Hippocampal formation (tissue), 2 donors: Measurements from ENCODE around the gene ANXA1.

ENCODE experiments used
- DNase-seq, 2 donors: peaks; one replicate each; lab custom pipeline; 2025; lab: John Stamatoyannopoulos, UW

The ANXA1 gene

GRCh38 chr9:73210886-73211666, 59.4 kb downstream of the ANXA1 start:
- no peak for DNase-seq

GRCh38 chr9:73213300-73213699, 61.6 kb downstream of the ANXA1 start:
- no peak for DNase-seq

GRCh38 chr9:73215249-73215648, 63.6 kb downstream of the ANXA1 start:
- DNase-seq: no peak

- DNase-seq: no peak
Observed at GRCh38 chr9:73216100-73216499, 64.4 kb downstream of the ANXA1 start.
